HepG2 (cell line): ENCODE data around the gene EGFR. TPM values are rescaled to one million over a fixed set of nuclear protein-coding genes. Genes with fewer than 3 reads are reported as not detected.

ENCODE experiments used
- ATAC-seq: fragments of 200-7000 bp; cut with Tn5 transposase; 3 replicates; pipeline ENCODE4 v1.9.1; 2020; ENCODE audit warnings: mild to moderate bottlenecking, moderate library complexity
- BruUV-seq: library from RNA; stranded (reverse); fragments of 400-500 nt; replicated peaks from 2 replicates; lab custom pipeline; 2021; lab: Mats Ljungman, UMichigan
- CTCF ChIA-PET: fragments of 300-600 bp; formaldehyde crosslinking; extraction: SDS; loops from one replicate; lab custom pipeline; 2021; ENCODE audit warnings: low total read pairs, inconsistent platforms, low intra/inter-chr PET ratio; lab: Yijun Ruan, JAX
- POLR2A ChIA-PET: fragments of 350-600 bp; sonication (Branson Sonifier 250); formaldehyde crosslinking; loops from one replicate; lab custom pipeline; 2020; ENCODE audit warnings: antibody characterized with exemption, inconsistent platforms; lab: Yijun Ruan, JAX
- DNase-seq: peaks from one replicate; pipeline ENCODE4 v3.0.0-alpha.2; 2015; ENCODE audit warnings: low spot score
- FAIRE-seq: peaks from 3 replicates; lab custom pipeline; 2011; peaks lifted over from hg19 to GRCh38; lab: Jason Lieb, UNC
- H2AFZ ChIP-seq: one replicate; pipeline ENCODE4 v1.6.1; 2011; ENCODE audit warnings: low read length, inconsistent platforms
- H3K27ac ChIP-seq: fragments of 300-600 bp; 3 replicates; pipeline ENCODE4 v1.8.0; 2011; ENCODE audit warnings: mixed run types, mild to moderate bottlenecking, mixed read lengths, low read length, inconsistent platforms; ENCODE audit not compliant: insufficient read depth; ENCODE audit errors: extremely low read length
- H3K27me3 ChIP-seq, 2 experiments: fragments of 200-600 bp in 1 of 2; 2 replicates in 1 of 2; 3 replicates in 1 of 2; pipeline versions ENCODE4 v1.6.0 to v1.8.0; 2011; ENCODE audit warnings: low read length in 2 of 2, mild to moderate bottlenecking in 2 of 2, moderate library complexity in 2 of 2, inconsistent platforms in 1 of 2; ENCODE audit not compliant: insufficient read depth in 2 of 2, control insufficient read depth in 1 of 2
- H3K36me3 ChIP-seq, 2 experiments: fragments of 200-600 bp in 1 of 2; replicated peaks in 1 of 2; 2 replicates in 1 of 2; 3 replicates in 1 of 2; pipeline versions ENCODE4 v1.5.1 to v1.8.0; 2011; ENCODE audit warnings: low read length in 2 of 2, inconsistent platforms in 1 of 2; ENCODE audit not compliant: insufficient read depth in 2 of 2, control insufficient read depth in 1 of 2
- H3K4me1 ChIP-seq: 2 replicates; pipeline ENCODE4 v1.5.1; 2012; ENCODE audit warnings: low read length, inconsistent platforms; ENCODE audit not compliant: insufficient read depth
- H3K4me2 ChIP-seq: 2 replicates; pipeline ENCODE4 v1.6.0; 2011; ENCODE audit warnings: low read depth, low read length, inconsistent platforms
- H3K4me3 ChIP-seq, 3 experiments: fragments of 200-600 bp in 1 of 3; sonication (generic), shearing (Covaris generic) in 1 of 3; replicated peaks in 1 of 3; 2 replicates each; pipeline ENCODE4 v1.5.1; 2011 to 2016; ENCODE audit warnings: low read length in 3 of 3, inconsistent platforms in 2 of 3, low read depth in 2 of 3, mild to moderate bottlenecking in 2 of 3, control low read depth in 1 of 3, mixed read lengths in 1 of 3; ENCODE audit not compliant: insufficient read depth in 1 of 3
- H3K79me2 ChIP-seq: one replicate; pipeline ENCODE4 v1.6.1; 2011; ENCODE audit warnings: low read length, inconsistent platforms; ENCODE audit not compliant: insufficient read depth
- H3K9ac ChIP-seq: 2 replicates; pipeline ENCODE4 v1.6.0; 2011; ENCODE audit warnings: mild to moderate bottlenecking, low read depth, low read length, inconsistent platforms; ENCODE audit not compliant: insufficient read depth
- H3K9me3 ChIP-seq: 2 replicates; pipeline ENCODE4 v1.5.1; 2012; ENCODE audit warnings: mild to moderate bottlenecking, low read length
- H4K20me1 ChIP-seq: 2 replicates; pipeline ENCODE4 v1.6.0; 2011; ENCODE audit warnings: inconsistent platforms, mild to moderate bottlenecking, low read length, moderate library complexity; ENCODE audit not compliant: insufficient read depth
- BORCS8-MEF2B ChIP-seq: sonication (generic); formaldehyde crosslinking; IDR thresholded peaks from 2 replicates; pipeline ENCODE4 v1.8.0; 2022; ENCODE audit warnings: mild to moderate bottlenecking, missing genetic modification reagents
- CHCHD3 ChIP-seq: sonication (generic); formaldehyde crosslinking; IDR thresholded peaks from 2 replicates; pipeline ENCODE4 v1.8.0; 2022; ENCODE audit warnings: mild to moderate bottlenecking, missing genetic modification reagents, moderate library complexity
- KDM2A ChIP-seq: sonication (generic); formaldehyde crosslinking; IDR thresholded peaks from 2 replicates; pipeline ENCODE4 v1.4.0; 2020; ENCODE audit warnings: low read depth, missing genetic modification reagents, borderline replicate concordance
- NR2C2 ChIP-seq: sonication (generic); formaldehyde crosslinking; IDR thresholded peaks from 2 replicates; pipeline ENCODE4 v1.4.0; 2020; ENCODE audit warnings: missing genetic modification reagents, mild to moderate bottlenecking, moderate library complexity, borderline replicate concordance
- RNF2 ChIP-seq: fragments of 450-650 bp; conservative IDR thresholded peaks from 2 replicates; pipeline ENCODE4 v1.6.1; 2016; ENCODE audit warnings: low read depth
- SP1 ChIP-seq, 2 experiments: fragments of 450-650 bp in 1 of 2; sonication (generic) in 1 of 2; formaldehyde crosslinking in 1 of 2; IDR thresholded peaks; 2 replicates each; pipeline versions ENCODE4 v1.4.0 to v1.6.1; 2016 to 2020; ENCODE audit warnings: missing genetic modification reagents in 1 of 2
- STAG1 ChIP-seq: sonication (generic); formaldehyde crosslinking; IDR thresholded peaks from 2 replicates; pipeline ENCODE4 v1.4.0; 2020; ENCODE audit warnings: missing genetic modification reagents
- ZFX ChIP-seq: sonication (generic); formaldehyde crosslinking; IDR thresholded peaks from 2 replicates; pipeline ENCODE4 v1.4.0; 2020; ENCODE audit warnings: mild to moderate bottlenecking, low read depth, missing genetic modification reagents, moderate library complexity
- ZNF709 ChIP-seq: sonication (generic); formaldehyde crosslinking; IDR thresholded peaks from 2 replicates; pipeline ENCODE4 v1.5.0; 2020; ENCODE audit warnings: mild to moderate bottlenecking, missing genetic modification reagents
- WGBS: methylation state at CpG from one replicate; pipeline ENCODE4 v1.1.6; 2017; ENCODE audit warnings: low lambda C conversion rate; 5-methylcytosine and 5-hydroxymethylcytosine counted together
- in situ Hi-C: cut with HindIII; loops from 2 replicates; pipeline ENCODE4 v1.10.0; 2017; ENCODE audit warnings: low pct_unique_long_range_greater_than_20kb; ENCODE audit not compliant: extremely low pct_ligation_motif_present
- intact Hi-C: fragments of 100-400 bp; cut with micrococcal nuclease; formaldehyde crosslinking; loops from one replicate; pipeline ENCODE4 v1.10.0; 2022; ENCODE audit not compliant: unreplicated experiment
- polyA plus RNA-seq, 8 experiments: library from polyadenylated mRNA; depleted of rRNA in 3 of 8; stranded (reverse) in 7 of 8; unstranded in 1 of 8; fragments of >200 nt; fragmentation: Illumina TruSeq in 4 of 8; extraction: Trizol in 4 of 8; gene quantifications; 2 replicates each; pipeline versions ENCODE4 v1.2.1 to v1.2.3, GENCODE V29; 2011 to 2016; ENCODE audit warnings: low read depth in 4 of 8, missing spikeins in 1 of 8, mixed read lengths in 1 of 8; ENCODE audit not compliant: insufficient read depth in 1 of 8
- total RNA-seq, 5 experiments: library from RNA; depleted of rRNA; stranded (reverse); fragments of >200 nt; fragmentation: Illumina TruSeq; extraction: Trizol; gene quantifications; 2 replicates each; pipeline ENCODE4 v1.2.3, GENCODE V29; 2016; ENCODE audit warnings: low read depth in 1 of 5
- TF ChIP-seq, protein P1 (sequence below): IDR thresholded peaks from 2 replicates; pipeline ENCODE4 v1.6.1; 2012; ENCODE audit warnings: inconsistent platforms
- TF ChIP-seq, protein P2 (sequence below): sonication (generic); formaldehyde crosslinking; IDR thresholded peaks from 2 replicates; pipeline ENCODE4 v1.4.0; 2020; ENCODE audit warnings: mild to moderate bottlenecking, missing genetic modification reagents
- TF ChIP-seq, protein P3 (sequence below): sonication (generic); formaldehyde crosslinking; IDR thresholded peaks from 2 replicates; pipeline ENCODE4 v1.8.1; 2023; ENCODE audit warnings: mild to moderate bottlenecking, inconsistent platforms, moderate library complexity, missing genetic modification reagents, borderline replicate concordance

Gene EGFR
- total and polyA plus RNA-seq, 2 of the 13 experiments (the other 11 are each of a cell fraction or from before 2014, with no cell fraction given) = 7.0 to 10.0 TPM

DNA sequence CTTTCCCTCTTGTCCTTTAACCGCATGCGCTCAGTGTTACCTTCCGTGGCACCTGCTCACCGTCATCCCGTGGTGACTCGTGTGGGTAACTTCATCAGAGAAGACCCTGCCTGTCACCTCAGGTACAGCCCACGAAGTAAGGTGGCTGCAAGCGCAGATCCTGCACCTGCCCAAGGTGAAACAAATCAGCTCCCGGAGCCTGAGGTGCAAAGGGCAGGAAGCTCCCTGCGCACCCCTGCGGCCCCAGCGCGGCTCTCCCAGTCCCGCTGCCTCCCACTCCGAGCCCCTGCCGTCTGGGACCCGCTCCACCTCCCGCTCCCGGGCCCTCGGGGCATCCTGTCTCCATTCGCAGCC is 235.4 kb downstream of the EGFR start (continued):
- TF ChIP-seq NR2C2 (CRISPR knock-in tag) = no peak

DNA sequence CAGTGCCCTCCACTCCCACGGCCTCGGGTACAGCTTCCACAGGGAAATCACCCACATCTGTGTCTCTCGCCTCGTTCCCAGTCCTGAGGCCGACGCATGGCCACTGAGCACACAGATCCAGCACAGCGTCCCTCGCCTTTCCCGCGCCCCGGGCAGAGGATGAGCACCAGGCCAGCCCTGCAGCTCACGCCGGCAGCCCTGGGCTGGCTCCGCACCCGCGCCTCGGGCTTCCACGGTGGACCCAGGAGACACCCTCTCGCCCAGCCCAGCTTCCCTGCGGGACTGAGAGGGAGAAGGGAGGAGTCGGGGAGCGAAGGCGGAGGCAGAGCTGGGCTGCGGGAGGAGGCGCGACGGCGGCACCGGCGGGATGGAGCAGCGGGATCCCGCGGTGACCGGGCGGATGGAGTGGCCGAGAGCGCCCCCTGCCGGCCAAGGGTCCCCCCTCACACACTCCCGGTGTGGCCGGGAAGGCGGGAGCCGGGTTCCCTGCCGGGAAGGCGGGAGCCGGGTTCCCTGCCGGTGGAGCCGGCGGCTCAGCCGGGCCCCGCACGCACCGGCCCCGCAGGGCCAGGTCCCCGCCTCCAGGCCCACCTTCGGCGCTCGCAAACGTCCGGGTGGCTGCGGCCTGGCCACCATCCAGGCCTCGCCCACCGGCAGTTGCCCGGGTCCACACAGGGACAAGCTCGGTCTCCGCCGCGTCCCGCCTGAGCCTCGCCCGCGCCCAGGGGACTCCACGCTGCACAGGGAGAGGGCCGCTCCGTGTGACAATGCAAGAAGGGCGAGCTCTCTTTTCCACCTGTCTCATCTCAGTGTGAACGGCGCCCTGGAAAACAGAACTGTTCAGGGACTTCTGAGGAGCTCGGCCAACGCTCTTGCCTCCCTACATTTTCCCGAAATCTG is 236.0 kb downstream of the EGFR start:
- 1% methylated on average over 10 of the region's 80 CpGs for WGBS
- peak; percentile 94 for ATAC-seq
- CTCF ChIA-PET = interaction anchor here (0.7 to 3.8 kb wide), 8 partner anchors 102 to 483 kb away, joined by 3 to 98 read pairs (median 4); no protein-coding TSS in a partner anchor
- in situ Hi-C loops (loop anchor here (5.0 to 10.0 kb wide), 2 partner anchors 110 to 478 kb away; no protein-coding TSS in a partner anchor), intact Hi-C loops (loop anchor here (1.0 to 5.0 kb wide), 8 partner anchors 66 to 481 kb away; no protein-coding TSS in a partner anchor)
- Histone ChIP-seq H3K79me2 (no peaks in the 10 kb centered on the region), H2AFZ (no peak overlapping the region), H3K36me3 (no peaks in the 10 kb centered on the region), H3K4me1 (peaks cover 22% of the 10 kb centered on the region), H3K9me3 (no peaks in the 10 kb centered on the region), H3K27ac (no peak overlapping the region), H3K27me3 (peaks cover 0 to 19% of the 10 kb centered on the region in 2 experiments; a peak in 3 of 5 replicates), H4K20me1 (no peaks in the 10 kb centered on the region), H3K4me3 (peak overlapping the region; percentile 47 to 76 (median 48)), H3K4me2 (peak overlapping the region; percentile 89), H3K9ac (peak overlapping the region; percentile 48)
- no peak for FAIRE-seq
- POLR2A ChIA-PET = interaction anchor here (0.7 to 3.0 kb wide), 9 partner anchors 66 to 496 kb away, joined by 3 to 17 read pairs (median 4); partner anchors contain the start of gene SEC61G
- DNase-seq = peak; percentile 36
- BruUV-seq = no TSS peak
- no peak for TF ChIP-seq SP1 (IDR thresholded peaks at IDR 0.05)
- TF ChIP-seq SP1 (CRISPR knock-in tag; IDR thresholded peaks at IDR 0.05) = no peak
- TF ChIP-seq, protein P1, sequence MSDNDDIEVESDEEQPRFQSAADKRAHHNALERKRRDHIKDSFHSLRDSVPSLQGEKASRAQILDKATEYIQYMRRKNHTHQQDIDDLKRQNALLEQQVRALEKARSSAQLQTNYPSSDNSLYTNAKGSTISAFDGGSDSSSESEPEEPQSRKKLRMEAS = peak; percentile 70
- TF ChIP-seq RNF2 = peak; percentile 54; the same call in 1 of the 2 replicates
- no peak for TF ChIP-seq ZNF709 (CRISPR knock-in tag)
- TF ChIP-seq, protein P2, sequence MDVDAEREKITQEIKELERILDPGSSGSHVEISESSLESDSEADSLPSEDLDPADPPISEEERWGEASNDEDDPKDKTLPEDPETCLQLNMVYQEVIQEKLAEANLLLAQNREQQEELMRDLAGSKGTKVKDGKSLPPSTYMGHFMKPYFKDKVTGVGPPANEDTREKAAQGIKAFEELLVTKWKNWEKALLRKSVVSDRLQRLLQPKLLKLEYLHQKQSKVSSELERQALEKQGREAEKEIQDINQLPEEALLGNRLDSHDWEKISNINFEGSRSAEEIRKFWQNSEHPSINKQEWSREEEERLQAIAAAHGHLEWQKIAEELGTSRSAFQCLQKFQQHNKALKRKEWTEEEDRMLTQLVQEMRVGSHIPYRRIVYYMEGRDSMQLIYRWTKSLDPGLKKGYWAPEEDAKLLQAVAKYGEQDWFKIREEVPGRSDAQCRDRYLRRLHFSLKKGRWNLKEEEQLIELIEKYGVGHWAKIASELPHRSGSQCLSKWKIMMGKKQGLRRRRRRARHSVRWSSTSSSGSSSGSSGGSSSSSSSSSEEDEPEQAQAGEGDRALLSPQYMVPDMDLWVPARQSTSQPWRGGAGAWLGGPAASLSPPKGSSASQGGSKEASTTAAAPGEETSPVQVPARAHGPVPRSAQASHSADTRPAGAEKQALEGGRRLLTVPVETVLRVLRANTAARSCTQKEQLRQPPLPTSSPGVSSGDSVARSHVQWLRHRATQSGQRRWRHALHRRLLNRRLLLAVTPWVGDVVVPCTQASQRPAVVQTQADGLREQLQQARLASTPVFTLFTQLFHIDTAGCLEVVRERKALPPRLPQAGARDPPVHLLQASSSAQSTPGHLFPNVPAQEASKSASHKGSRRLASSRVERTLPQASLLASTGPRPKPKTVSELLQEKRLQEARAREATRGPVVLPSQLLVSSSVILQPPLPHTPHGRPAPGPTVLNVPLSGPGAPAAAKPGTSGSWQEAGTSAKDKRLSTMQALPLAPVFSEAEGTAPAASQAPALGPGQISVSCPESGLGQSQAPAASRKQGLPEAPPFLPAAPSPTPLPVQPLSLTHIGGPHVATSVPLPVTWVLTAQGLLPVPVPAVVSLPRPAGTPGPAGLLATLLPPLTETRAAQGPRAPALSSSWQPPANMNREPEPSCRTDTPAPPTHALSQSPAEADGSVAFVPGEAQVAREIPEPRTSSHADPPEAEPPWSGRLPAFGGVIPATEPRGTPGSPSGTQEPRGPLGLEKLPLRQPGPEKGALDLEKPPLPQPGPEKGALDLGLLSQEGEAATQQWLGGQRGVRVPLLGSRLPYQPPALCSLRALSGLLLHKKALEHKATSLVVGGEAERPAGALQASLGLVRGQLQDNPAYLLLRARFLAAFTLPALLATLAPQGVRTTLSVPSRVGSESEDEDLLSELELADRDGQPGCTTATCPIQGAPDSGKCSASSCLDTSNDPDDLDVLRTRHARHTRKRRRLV (CRISPR knock-in tag) = no peak
- TF ChIP-seq BORCS8-MEF2B (CRISPR knock-in tag) = peak; percentile 80
- TF ChIP-seq CHCHD3 (CRISPR knock-in tag) = peak; percentile 44; the same call in 1 of the 2 replicates
- TF ChIP-seq, protein P3, sequence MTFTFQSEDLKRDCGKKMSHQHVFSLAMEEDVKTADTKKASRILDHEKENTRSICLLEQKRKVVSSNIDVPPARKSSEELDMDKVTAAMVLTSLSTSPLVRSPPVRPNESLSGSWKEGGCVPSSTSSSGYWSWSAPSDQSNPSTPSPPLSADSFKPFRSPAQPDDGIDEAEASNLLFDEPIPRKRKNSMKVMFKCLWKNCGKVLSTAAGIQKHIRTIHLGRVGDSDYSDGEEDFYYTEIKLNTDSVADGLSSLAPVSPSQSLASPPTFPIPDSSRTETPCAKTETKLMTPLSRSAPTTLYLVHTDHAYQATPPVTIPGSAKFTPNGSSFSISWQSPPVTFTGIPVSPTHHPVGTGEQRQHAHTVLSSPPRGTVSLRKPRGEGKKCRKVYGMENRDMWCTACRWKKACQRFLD (CRISPR knock-in tag) = peak; percentile 68; the same call in 1 of the 2 replicates
- peak; percentile 89 for TF ChIP-seq STAG1 (CRISPR knock-in tag)
- peak; percentile 35; the same call in 1 of the 2 replicates for TF ChIP-seq ZFX (CRISPR knock-in tag)
- TF ChIP-seq KDM2A (CRISPR knock-in tag) = peak; percentile 81
